HEK293 (cell line): ENCODE data around the gene TEDC2.

Source experiments
- CTCF ChIA-PET: fragments of 350-600 bp; formaldehyde crosslinking; extraction: SDS; loops from one replicate; lab custom pipeline; 2021; ENCODE audit warnings: antibody characterized with exemption; lab: Yijun Ruan, JAX
- POLR2A ChIA-PET: fragments of 300-600 bp; formaldehyde crosslinking; extraction: SDS; loops from one replicate; lab custom pipeline; 2020; ENCODE audit warnings: antibody characterized with exemption, inconsistent platforms; lab: Yijun Ruan, JAX
- H3K27ac ChIP-seq: fragments of 200-500 bp; sonication (Bioruptor generic); 2 replicates; pipeline ENCODE4 v1.5.1; 2014; ENCODE audit warnings: low read depth, low read length, control low read depth, inconsistent platforms; ENCODE audit errors: extremely low read depth
- H3K36me3 ChIP-seq, 2 experiments: fragments of 200-500 bp in 1 of 2; sonication (Bioruptor generic) in 1 of 2; 1 replicate in 1 of 2; 2 replicates in 1 of 2; pipeline ENCODE4 v1.5.1; 2014 to 2017; ENCODE audit warnings: inconsistent platforms in 2 of 2, low read length in 2 of 2; ENCODE audit not compliant: control insufficient read depth in 2 of 2, insufficient read depth in 1 of 2
- H3K4me1 ChIP-seq: fragments of 200-500 bp; sonication (Bioruptor generic); 2 replicates; pipeline ENCODE4 v1.5.1; 2014; ENCODE audit warnings: mild to moderate bottlenecking, low read length, inconsistent platforms; ENCODE audit not compliant: control insufficient read depth, insufficient read depth
- H3K4me3 ChIP-seq: 2 replicates; pipeline ENCODE4 v1.5.1; 2011; ENCODE audit warnings: low read depth, mild to moderate bottlenecking, control low read depth, low read length, moderate library complexity
- H3K9me3 ChIP-seq: fragments of 200-500 bp; sonication (Bioruptor generic); 2 replicates; pipeline ENCODE4 v1.5.1; 2014; ENCODE audit warnings: low read depth, low read length, inconsistent platforms; ENCODE audit not compliant: control insufficient read depth, insufficient read depth
- EGR2 ChIP-seq: fragments of 450-650 bp; formaldehyde crosslinking; IDR thresholded peaks from 2 replicates; pipeline ENCODE4 v1.5.1; 2016; ENCODE audit warnings: low read depth, missing biosample characterization, missing genetic modification characterization
- FEZF1 ChIP-seq: fragments of 450-650 bp; formaldehyde crosslinking; IDR thresholded peaks from 2 replicates; pipeline ENCODE4 v1.5.1; 2016; ENCODE audit warnings: missing biosample characterization, missing genetic modification characterization
- KLF16 ChIP-seq: fragments of 450-650 bp; formaldehyde crosslinking; IDR thresholded peaks from 2 replicates; pipeline ENCODE4 v1.5.1; 2017; ENCODE audit warnings: missing biosample characterization, missing genetic modification characterization
- RBAK ChIP-seq: fragments of 450-650 bp; formaldehyde crosslinking; IDR thresholded peaks from 2 replicates; pipeline ENCODE4 v1.5.1; 2016; ENCODE audit warnings: missing biosample characterization, missing genetic modification characterization
- ZBTB21 ChIP-seq: fragments of 450-650 bp; formaldehyde crosslinking; IDR thresholded peaks from 2 replicates; pipeline ENCODE4 v1.5.1; 2017; ENCODE audit warnings: missing biosample characterization, missing genetic modification characterization
- ZNF121 ChIP-seq: fragments of 450-650 bp; formaldehyde crosslinking; IDR thresholded peaks from 2 replicates; pipeline ENCODE4 v1.5.1; 2016; ENCODE audit warnings: missing biosample characterization, missing genetic modification characterization
- ZNF133 ChIP-seq: fragments of 450-650 bp; formaldehyde crosslinking; IDR thresholded peaks from 2 replicates; pipeline ENCODE4 v1.5.1; 2016; ENCODE audit warnings: missing biosample characterization, missing genetic modification characterization
- ZNF211 ChIP-seq: fragments of 450-650 bp; formaldehyde crosslinking; IDR thresholded peaks from 2 replicates; pipeline ENCODE4 v1.5.1; 2016; ENCODE audit warnings: low read depth, missing biosample characterization, missing genetic modification characterization
- ZNF266 ChIP-seq: fragments of 450-650 bp; formaldehyde crosslinking; IDR thresholded peaks from 2 replicates; pipeline ENCODE4 v1.5.1; 2016; ENCODE audit warnings: missing biosample characterization, missing genetic modification characterization, low read depth
- ZNF292 ChIP-seq: fragments of 450-650 bp; formaldehyde crosslinking; IDR thresholded peaks from 2 replicates; pipeline ENCODE4 v1.5.1; 2016; ENCODE audit warnings: low read depth, missing biosample characterization, missing genetic modification characterization, borderline replicate concordance
- ZNF350 ChIP-seq: fragments of 450-650 bp; formaldehyde crosslinking; IDR thresholded peaks from 2 replicates; pipeline ENCODE4 v1.5.0; 2017; ENCODE audit warnings: missing biosample characterization, mild to moderate bottlenecking, missing genetic modification characterization
- ZNF513 ChIP-seq: fragments of 450-650 bp; IDR thresholded peaks from 2 replicates; pipeline ENCODE4 v1.5.1; 2018; ENCODE audit warnings: missing biosample characterization, missing genetic modification characterization
- ZNF544 ChIP-seq: fragments of 450-650 bp; formaldehyde crosslinking; IDR thresholded peaks from 2 replicates; pipeline ENCODE4 v1.5.0; 2017; ENCODE audit warnings: missing biosample characterization, missing genetic modification characterization
- ZNF791 ChIP-seq: fragments of 450-650 bp; formaldehyde crosslinking; IDR thresholded peaks from 2 replicates; pipeline ENCODE4 v1.5.1; 2016; ENCODE audit warnings: missing biosample characterization, missing genetic modification characterization
- TF ChIP-seq, protein P1 (sequence below): fragments of 450-650 bp; formaldehyde crosslinking; IDR thresholded peaks from 2 replicates; pipeline ENCODE4 v1.5.1; 2016; ENCODE audit warnings: missing biosample characterization, missing genetic modification characterization
- TF ChIP-seq, protein P2 (sequence below): fragments of 450-650 bp; formaldehyde crosslinking; conservative IDR thresholded peaks from 2 replicates; pipeline ENCODE4 v1.5.1; 2016; ENCODE audit warnings: low read depth, missing biosample characterization, missing genetic modification characterization
- TF ChIP-seq, protein P3 (sequence below): fragments of 450-650 bp; formaldehyde crosslinking; IDR thresholded peaks from 2 replicates; pipeline ENCODE4 v1.5.1; 2016; ENCODE audit warnings: missing biosample characterization, missing genetic modification characterization

The TEDC2 gene

GRCh38 chr16:2476741-2477140 lies 16.8 kb downstream of the TEDC2 start:
- Histone ChIP-seq H3K36me3 (peaks cover 0 to 4% of the 10 kb centered on the region in 2 experiments; a peak in 1 of 3 replicates), H3K4me3 (no peak overlapping the region), H3K4me1 (peaks cover 6% of the 10 kb centered on the region), H3K9me3 (no peaks in the 10 kb centered on the region)
- CTCF ChIA-PET, result no interaction called here
- POLR2A ChIA-PET, result interaction anchor here (1.4 kb wide), 1 partner anchor 9 kb away, joined by 3 read pairs; no protein-coding TSS in a partner anchor
- TF ChIP-seq, protein P1, sequence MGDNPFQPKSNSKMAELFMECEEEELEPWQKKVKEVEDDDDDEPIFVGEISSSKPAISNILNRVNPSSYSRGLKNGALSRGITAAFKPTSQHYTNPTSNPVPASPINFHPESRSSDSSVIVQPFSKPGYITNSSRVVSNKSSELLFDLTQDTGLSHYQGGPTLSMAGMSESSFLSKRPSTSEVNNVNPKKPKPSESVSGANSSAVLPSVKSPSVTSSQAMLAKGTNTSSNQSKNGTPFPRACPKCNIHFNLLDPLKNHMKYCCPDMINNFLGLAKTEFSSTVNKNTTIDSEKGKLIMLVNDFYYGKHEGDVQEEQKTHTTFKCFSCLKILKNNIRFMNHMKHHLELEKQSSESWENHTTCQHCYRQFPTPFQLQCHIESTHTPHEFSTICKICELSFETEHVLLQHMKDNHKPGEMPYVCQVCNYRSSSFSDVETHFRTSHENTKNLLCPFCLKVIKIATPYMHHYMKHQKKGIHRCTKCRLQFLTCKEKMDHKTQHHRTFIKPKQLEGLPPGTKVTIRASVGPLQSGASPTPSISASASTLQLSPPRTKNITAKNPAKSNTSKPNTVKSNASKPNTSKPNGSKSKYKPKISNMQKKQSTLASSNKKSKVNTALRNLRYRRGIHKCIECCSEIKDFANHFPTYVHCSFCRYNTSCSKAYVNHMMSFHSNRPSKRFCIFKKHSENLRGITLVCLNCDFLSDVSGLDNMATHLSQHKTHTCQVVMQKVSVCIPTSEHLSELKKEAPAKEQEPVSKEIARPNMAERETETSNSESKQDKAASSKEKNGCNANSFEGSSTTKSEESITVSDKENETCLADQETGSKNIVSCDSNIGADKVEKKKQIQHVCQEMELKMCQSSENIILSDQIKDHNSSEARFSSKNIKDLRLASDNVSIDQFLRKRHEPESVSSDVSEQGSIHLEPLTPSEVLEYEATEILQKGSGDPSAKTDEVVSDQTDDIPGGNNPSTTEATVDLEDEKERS (tag by site-specific recombination), result no peak
- TF ChIP-seq FEZF1 (tag by site-specific recombination), result no peak
- TF ChIP-seq, protein P2, sequence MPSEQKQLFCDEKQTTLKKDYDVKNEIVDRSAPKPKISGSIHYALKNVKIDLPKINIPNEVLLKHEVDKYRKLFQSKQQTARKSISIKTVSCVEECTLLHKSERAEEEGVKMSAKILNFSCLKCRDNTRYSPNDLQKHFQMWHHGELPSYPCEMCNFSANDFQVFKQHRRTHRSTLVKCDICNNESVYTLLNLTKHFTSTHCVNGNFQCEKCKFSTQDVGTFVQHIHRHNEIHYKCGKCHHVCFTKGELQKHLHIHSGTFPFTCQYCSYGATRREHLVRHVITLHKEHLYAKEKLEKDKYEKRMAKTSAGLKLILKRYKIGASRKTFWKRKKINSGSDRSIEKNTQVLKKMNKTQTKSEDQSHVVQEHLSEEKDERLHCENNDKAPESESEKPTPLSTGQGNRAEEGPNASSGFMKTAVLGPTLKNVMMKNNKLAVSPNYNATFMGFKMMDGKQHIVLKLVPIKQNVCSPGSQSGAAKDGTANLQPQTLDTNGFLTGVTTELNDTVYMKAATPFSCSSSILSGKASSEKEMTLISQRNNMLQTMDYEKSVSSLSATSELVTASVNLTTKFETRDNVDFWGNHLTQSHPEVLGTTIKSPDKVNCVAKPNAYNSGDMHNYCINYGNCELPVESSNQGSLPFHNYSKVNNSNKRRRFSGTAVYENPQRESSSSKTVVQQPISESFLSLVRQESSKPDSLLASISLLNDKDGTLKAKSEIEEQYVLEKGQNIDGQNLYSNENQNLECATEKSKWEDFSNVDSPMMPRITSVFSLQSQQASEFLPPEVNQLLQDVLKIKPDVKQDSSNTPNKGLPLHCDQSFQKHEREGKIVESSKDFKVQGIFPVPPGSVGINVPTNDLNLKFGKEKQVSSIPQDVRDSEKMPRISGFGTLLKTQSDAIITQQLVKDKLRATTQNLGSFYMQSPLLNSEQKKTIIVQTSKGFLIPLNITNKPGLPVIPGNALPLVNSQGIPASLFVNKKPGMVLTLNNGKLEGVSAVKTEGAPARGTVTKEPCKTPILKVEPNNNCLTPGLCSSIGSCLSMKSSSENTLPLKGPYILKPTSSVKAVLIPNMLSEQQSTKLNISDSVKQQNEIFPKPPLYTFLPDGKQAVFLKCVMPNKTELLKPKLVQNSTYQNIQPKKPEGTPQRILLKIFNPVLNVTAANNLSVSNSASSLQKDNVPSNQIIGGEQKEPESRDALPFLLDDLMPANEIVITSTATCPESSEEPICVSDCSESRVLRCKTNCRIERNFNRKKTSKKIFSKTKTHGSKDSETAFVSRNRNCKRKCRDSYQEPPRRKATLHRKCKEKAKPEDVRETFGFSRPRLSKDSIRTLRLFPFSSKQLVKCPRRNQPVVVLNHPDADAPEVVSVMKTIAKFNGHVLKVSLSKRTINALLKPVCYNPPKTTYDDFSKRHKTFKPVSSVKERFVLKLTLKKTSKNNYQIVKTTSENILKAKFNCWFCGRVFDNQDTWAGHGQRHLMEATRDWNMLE, result no peak
- TF ChIP-seq RBAK (tag by site-specific recombination), result no peak
- TF ChIP-seq ZNF544 (tag by site-specific recombination), result no peak
- no peak for TF ChIP-seq ZNF513 (tag by site-specific recombination)
- no peak for TF ChIP-seq ZNF292
- TF ChIP-seq KLF16 (tag by site-specific recombination), result no peak
- no peak for TF ChIP-seq ZNF350 (tag by site-specific recombination)
- TF ChIP-seq ZNF791, result no peak
- TF ChIP-seq ZNF133 (tag by site-specific recombination), result no peak
- no peak for TF ChIP-seq ZNF266 (tag by site-specific recombination)
- no peak for TF ChIP-seq EGR2 (tag by site-specific recombination)
- no peak for TF ChIP-seq ZBTB21 (tag by site-specific recombination)
- TF ChIP-seq, all 188 proteins: peak for 0
- no peak overlapping the region for H3K27ac ChIP-seq

- POLR2A ChIA-PET, result interaction anchor here (1.0 to 1.4 kb wide), 2 partner anchors 10 to 18 kb away, joined by 3 read pairs; no protein-coding TSS in a partner anchor
- peaks cover 4% of the 10 kb centered on the region for H3K4me1 ChIP-seq
These were observed 17.4 kb downstream of the TEDC2 start for GRCh38 chr16:2477327-2477726.

More at GRCh38 chr16:2477327-2477726, 17.4 kb downstream of the TEDC2 start:
- Histone ChIP-seq H3K9me3 (no peaks in the 10 kb centered on the region), H3K4me3 (no peak overlapping the region), H3K36me3 (peaks cover 0 to 4% of the 10 kb centered on the region in 2 experiments; a peak in 1 of 3 replicates), H3K27ac (no peak overlapping the region)
- CTCF ChIA-PET, result interaction anchor here (2.2 kb wide), 1 partner anchor 24 kb away, joined by 11 read pairs; no protein-coding TSS in a partner anchor
- TF ChIP-seq, protein P3, sequence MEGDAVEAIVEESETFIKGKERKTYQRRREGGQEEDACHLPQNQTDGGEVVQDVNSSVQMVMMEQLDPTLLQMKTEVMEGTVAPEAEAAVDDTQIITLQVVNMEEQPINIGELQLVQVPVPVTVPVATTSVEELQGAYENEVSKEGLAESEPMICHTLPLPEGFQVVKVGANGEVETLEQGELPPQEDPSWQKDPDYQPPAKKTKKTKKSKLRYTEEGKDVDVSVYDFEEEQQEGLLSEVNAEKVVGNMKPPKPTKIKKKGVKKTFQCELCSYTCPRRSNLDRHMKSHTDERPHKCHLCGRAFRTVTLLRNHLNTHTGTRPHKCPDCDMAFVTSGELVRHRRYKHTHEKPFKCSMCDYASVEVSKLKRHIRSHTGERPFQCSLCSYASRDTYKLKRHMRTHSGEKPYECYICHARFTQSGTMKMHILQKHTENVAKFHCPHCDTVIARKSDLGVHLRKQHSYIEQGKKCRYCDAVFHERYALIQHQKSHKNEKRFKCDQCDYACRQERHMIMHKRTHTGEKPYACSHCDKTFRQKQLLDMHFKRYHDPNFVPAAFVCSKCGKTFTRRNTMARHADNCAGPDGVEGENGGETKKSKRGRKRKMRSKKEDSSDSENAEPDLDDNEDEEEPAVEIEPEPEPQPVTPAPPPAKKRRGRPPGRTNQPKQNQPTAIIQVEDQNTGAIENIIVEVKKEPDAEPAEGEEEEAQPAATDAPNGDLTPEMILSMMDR (tag by site-specific recombination), result no peak
- TF ChIP-seq ZNF121 (peak; percentile 76), ZNF211 (no peak)
